NCI-H2081 treated with DMSO at 0.1 percent for 48 hours (cell line): ENCODE measurements around the gene SZRD1.
A peak's percentile ranks its signal among the peaks of the same experiment; 100 is the strongest.
"Not testable (repeated sequence)": the region's sequence is repeated elsewhere in the genome, so short reads cannot be mapped to it uniquely, and the experiment has no call there.

Experiments used
- DNase-seq: peaks from one replicate; lab custom pipeline; 2025; lab: John Stamatoyannopoulos, UW

The SZRD1 gene

GRCh38 chr1:16366722-16367257 lies at the start of gene SZRD1:
Gene SZRD1 (plus strand): TSS chr1:16367242. CDS start chr1:16367258, 16 bp downstream.
- DNase-seq: peak; percentile 97

- DNase-seq: no peak
These were observed 48.5 kb upstream of the SZRD1 start for GRCh38 chr1:16318555-16318954.

GRCh38 chr1:16321176-16321867 lies 45.7 kb upstream of the SZRD1 start:
- DNase-seq: no peak

GRCh38 chr1:16324456-16324890 lies 42.6 kb upstream of the SZRD1 start:
- DNase-seq: no peak

GRCh38 chr1:16326833-16327404 lies 40.1 kb upstream of the SZRD1 start:
- no peak for DNase-seq

GRCh38 chr1:16334655-16335340 lies 32.2 kb upstream of the SZRD1 start:
- DNase-seq: no peak

GRCh38 chr1:16338961-16339360 lies 28.1 kb upstream of the SZRD1 start:
- DNase-seq: no peak

GRCh38 chr1:16340673-16341072 lies 26.4 kb upstream of the SZRD1 start:
- DNase-seq: no peak

GRCh38 chr1:16342331-16343062 lies 24.5 kb upstream of the SZRD1 start:
- no peak for DNase-seq

- DNase-seq: not testable (repeated sequence)
These were observed 23.8 kb upstream of the SZRD1 start for GRCh38 chr1:16343276-16343675.

GRCh38 chr1:16348414-16349182 lies 18.4 kb upstream of the SZRD1 start:
- DNase-seq: no peak

- DNase-seq: no peak
These were observed 17.1 kb upstream of the SZRD1 start for GRCh38 chr1:16349847-16350406.

GRCh38 chr1:16351456-16351993 lies 15.5 kb upstream of the SZRD1 start:
- DNase-seq: no peak

- peak; percentile 76 for DNase-seq
These were observed 14.8 kb upstream of the SZRD1 start, which contains the start of gene FBXO42 for GRCh38 chr1:16351994-16352841. Gene FBXO42 (minus strand): TSS chr1:16352480. CDS start chr1:16315418, 37,062 bp downstream.

- no peak for DNase-seq
These were observed 14.1 kb upstream of the SZRD1 start for GRCh38 chr1:16352842-16353535.

- DNase-seq: no peak
These were observed 12.4 kb upstream of the SZRD1 start for GRCh38 chr1:16354619-16355018.

- no peak for DNase-seq
These were observed 10.2 kb upstream of the SZRD1 start for GRCh38 chr1:16356867-16357266.

GRCh38 chr1:16365146-16365498 lies 1.9 kb upstream of the SZRD1 start:
- not testable (repeated sequence) for DNase-seq

GRCh38 chr1:16367258-16367967 lies 371 bp downstream of the SZRD1 start:
- peak; percentile 49 for DNase-seq
